ENCODE data around the gene NTSR1.

- TF ChIP-seq POLR2A (IDR thresholded peaks at IDR 0.05) (no peak), CTCF (IDR thresholded peaks at IDR 0.05) (no peak)
Observed at GRCh38 chr20:62770111-62770910, 61.7 kb downstream of the NTSR1 start.

Measured in heart left ventricle (tissue), 13 donors.